ENCODE data around the gene MBNL2.

Gene MBNL2

DNA sequence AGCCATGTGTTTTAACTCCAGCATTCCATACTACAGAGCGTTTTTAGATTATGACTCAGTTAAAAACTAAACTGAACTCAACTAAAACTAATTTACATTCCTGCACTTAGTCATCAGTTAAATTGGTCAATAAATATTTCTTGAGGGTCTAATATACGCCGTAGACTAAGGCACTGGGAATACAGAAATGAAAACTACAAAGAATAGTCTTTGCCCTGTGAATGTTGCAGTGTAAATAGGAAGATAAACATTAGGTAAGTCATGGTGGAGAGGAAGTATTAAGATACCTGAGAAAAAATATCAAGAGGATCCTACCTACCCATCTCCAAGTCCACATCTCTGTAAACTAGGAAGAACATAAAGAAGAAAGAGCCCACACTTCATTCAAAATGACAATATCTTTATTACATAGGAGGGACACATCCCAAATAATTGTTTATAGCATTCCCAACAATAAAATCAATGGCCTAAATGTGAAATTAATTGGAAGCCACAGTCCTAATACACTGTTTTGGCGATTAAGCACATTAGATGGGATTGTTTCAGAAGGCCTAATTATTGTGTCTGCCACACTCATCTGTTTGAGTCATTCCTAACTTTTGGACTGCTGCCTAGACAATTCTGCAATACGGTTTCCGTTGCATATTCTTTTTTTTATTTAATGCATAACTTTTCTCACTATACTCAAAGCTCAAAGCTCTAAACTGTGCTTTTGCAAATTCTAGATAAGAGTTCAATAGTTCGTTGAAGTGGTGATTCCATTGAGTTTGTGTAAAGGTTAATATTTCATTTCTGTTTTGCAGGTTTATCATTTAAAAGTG lies 52.9 kb downstream of the MBNL2 start:
- peak; percentile 90 for DNase-seq (ENCODE audit: low read depth)

DNA sequence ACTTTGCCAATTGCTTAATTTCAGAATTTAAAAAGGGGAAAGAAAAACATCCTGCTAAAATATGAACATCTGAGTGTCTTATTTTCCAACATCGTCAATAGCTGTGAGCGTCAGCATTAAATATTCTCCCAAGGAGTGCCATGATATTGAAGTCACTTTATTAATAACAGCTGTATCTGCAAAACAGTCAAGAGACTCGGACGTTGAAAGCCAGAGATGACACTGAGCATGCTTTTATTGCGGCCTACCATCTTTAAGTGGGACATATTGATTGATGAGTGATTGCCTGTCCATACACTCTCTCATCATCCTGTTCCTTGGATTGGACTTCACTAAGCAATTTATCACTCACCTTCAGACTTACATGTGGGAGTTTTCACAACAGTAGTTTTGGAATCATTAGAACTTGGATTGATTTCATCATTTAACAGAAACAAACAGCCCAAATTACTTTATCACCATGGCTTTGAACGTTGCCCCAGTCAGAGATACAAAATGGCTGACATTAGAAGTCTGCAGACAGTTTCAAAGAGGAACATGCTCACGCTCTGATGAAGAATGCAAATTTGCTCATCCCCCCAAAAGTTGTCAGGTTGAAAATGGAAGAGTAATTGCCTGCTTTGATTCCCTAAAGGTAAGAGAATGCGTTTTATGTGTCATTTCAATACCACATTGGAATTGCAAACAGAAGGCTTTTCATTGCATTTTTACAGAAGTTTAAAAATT lies 53.8 kb downstream of the MBNL2 start:
- DNase-seq (ENCODE audit: low read depth), result no peak

DNA sequence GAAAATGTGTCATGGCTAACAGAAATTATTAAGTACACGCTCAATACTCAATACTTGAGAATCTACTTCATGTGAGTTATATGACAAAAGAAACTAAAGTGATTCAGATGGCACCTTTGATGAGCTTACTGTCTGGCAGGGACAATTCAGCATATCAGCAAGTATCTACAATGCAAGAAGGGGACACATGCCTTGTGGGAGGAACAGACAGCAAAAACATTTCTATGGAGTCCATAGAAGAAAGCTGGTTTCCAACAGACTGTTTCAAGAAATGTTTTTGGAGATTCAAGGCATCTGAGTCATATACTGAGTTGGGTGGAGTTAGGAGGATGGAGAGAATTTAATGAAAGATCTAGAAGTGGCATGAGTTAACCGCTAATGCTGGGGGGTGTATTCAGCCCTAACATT lies 54.7 kb downstream of the MBNL2 start:
- DNase-seq (ENCODE audit: low read depth), result peak; percentile 58

DNA sequence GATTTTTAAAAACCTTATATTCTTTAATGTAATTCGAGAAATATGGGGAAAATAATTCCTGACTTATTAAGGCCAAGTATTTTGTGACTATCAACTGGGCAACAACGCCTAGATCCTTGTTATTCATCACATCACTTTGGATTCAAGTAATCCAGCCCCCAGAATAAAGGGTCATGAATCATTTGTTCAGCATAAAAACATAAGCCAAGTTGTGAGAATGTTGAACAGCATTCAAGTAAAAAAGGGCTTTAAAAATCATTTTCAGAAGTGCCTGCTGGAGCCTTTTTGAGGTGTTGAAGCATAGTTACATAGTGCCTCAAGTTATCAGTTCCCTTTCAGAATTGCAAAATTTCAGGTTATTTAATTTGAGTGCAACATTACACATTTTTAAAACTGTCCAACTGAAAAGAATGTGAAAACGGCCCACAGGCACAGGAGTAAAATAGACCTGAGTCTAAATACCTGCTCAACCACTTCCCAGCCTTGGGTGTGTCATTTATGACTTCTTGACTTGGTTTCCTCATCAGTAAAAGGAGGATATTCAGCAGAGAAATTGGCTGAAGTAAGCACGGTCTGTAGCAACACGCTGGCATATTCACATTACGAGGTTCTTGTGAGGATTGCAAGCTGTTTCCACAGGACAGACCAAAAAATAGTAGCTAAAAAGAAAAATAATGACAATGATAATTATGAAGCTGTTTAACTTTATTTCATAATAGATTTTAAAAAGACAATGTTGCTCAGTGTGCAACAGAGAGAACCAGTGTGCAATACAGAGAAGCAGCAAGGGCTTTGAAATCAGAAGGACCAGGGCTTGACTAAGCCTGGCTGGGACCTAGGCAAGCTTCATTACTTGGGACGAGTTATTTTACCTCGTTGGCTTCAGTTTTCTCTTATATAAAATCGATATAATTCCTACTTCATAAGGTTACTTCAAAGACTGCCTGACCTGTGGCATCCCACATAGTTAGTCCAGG lies 56.6 kb downstream of the MBNL2 start:
- peak; percentile 46 for DNase-seq (ENCODE audit: low read depth)

DNA sequence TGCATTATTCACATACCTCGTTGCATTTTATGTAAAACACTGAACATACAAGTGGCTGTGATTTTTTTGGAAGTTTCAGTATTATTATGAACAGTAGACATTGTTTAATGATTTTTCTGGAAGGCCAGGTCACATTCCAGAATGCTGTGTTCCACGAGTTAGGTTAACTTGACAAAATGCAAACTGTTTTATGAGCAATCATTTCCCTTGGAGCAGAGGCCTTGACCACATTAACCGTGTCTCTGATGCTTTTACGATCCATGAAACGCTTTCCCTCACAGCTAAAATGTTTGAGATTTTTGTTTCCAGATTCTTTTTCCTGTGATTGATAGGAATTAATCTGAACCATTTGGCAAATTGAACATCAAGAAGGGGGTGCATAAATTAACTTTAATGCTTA lies 57.8 kb downstream of the MBNL2 start:
- peak; percentile 82 for DNase-seq (ENCODE audit: low read depth)

DNA sequence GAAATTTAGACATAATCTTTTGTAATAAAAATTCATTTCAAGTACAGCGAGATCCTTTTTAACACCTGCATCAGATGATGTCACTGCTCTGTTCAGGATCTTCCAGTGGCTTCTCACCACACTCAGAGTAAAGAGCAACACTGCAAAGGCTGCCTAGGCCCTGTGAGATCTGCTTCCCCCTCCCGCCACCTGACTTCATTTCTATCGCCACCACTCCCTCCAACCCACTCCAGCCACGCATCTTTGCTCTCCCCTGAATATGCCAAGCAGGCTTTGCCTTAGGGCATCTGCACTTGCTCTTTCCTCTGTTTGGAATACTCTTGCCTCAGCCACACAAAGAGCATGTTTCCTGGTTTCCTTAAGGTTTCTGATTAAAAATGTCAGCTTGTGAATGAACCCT lies 58.3 kb downstream of the MBNL2 start:
- DNase-seq (ENCODE audit: low read depth), result peak; percentile 46

DNA sequence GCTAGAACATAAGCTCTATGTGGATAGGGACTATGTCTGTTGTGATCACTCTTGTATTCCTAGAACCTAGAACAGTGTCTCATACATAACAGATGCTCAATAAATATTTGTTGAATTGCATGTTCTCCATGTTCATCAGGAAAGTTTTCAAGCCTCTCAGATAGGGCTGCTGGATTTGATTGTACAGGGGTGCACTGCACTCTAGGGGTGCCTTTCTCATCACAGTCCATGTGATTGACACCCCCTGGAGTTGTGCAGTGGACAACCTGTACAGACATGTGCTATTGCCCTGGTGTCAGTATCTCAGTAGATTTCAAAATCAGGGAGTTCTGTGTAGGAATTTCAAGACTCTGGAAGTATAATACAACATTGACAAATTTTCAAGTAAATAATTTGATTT lies 58.9 kb downstream of the MBNL2 start:
- no peak for DNase-seq (ENCODE audit: low read depth)

DNA sequence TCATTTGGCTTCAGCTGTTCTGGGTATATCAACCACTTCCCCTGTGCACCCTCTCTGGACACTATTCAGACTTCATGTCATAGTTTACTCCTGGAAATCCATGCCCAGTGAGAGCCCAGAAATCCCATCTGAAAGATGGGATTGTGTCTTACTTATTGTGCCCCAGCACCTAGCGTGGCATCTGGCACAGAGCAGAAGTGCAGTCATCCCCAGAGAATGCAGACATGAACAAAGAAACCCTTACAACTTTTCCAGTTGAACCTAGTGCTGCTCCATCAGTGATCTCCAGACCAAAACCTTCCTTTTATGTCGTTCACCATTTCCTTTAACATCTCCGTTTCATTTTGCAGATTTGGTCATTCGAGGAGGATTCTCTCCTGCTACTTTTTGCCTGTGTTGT lies 60.6 kb downstream of the MBNL2 start:
- DNase-seq (ENCODE audit: low read depth), result no peak

DNA sequence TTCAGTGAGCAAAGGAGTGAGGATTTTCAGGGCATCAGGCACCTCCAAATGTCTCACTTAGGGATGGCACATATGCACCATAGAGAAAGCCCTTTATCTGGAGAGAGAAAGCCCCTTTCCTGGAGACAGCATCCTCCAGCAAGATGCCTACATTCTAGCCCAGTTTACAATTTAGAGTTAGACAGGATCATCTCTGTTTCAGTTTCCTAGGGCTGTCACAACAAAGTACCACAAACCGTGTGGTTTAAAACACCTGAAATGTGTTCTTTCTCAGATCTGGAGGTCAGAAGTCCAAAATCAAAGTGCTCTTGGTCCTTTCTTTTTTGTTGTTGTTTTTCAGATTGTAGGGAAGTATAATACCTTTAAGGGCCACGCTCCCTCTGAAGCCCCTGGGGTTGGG lies 61.8 kb downstream of the MBNL2 start:
- no peak for DNase-seq (ENCODE audit: low read depth)

DNA sequence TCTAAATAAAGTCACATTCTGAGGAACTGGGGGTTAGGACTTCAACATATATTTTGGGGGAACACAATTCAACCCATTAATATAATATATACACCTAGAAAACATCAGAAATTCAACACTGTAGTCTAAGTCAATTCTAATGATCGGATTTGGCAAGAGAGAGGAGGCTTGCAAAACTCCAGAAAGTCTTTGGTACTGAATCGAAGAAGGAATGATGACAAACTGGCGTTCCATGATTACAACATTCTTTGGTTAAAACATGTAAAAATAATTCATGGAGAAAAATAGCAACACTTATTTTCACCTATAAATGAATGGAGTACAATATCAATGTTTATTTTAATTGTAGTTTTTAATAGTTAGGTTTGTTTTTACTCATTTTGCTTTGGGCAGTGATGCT lies 62.4 kb downstream of the MBNL2 start:
- no peak for DNase-seq (ENCODE audit: low read depth)

DNA sequence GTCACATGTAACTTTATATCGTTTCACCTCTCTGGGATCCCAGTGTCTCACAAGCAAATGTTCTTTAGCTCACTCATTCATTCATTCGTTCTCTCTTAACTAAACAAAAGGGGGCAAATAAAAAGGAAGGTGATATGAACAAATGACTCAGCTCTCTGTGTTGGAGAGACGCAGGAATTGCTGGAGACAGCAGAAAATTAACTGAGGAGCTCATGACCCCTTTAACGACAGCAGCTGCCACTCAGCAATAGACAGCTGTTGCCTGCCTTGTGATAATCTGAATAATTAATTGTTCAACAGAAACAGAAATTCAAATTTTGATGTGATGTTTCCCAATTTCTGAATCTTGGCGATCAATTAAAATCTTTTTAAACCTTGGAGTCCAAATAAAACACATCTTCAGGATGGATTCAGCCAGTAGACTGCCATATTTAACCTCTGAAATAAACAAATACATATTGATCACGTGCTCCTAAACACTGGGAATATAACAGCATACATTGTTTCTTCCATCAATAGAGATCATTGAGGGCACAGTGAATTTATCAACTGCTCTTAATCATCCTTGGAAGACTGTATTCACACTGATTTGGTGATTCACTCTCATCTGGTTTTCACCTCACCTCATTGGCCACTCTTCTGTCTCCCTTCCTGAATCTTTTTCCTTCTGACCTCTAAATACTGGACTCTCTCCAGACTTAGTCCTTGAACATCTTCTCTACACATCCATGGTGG lies 63.3 kb downstream of the MBNL2 start:
- DNase-seq (ENCODE audit: low read depth), result no peak

DNA sequence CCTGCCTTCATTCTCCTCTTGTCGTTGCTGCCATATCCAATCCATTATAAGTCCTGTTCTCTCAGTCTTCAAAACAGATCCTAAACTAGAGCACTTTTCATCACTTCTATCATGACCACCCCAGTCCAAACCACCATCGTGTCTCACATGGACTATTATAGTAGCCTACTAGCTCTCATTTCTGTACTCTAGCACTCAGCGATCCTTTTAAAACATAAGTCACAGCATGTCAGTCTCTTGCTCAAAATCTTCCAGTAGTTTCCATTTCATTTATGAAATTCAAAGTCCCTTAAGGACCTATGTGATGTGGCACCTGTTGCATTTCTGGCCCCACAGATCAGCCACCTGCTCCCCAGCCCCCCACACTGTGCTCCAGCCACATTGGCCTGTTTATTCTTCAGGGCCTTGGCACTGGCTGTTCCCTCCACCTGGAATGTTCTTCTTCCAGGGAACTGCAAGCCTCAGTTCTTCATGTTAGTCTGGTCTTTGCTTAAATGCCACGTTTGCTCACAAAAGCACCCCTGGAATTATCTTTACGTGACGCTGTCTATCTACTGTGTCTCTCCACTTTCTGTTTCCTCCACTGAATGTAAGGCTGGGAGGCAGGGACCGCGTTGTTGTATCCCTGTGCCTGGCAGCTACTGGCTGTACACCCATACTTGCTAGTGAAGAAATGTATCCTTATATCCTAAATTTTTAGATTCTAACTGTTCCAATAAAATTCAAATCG lies 64.3 kb downstream of the MBNL2 start:
- no peak for DNase-seq (ENCODE audit: low read depth)

DNA sequence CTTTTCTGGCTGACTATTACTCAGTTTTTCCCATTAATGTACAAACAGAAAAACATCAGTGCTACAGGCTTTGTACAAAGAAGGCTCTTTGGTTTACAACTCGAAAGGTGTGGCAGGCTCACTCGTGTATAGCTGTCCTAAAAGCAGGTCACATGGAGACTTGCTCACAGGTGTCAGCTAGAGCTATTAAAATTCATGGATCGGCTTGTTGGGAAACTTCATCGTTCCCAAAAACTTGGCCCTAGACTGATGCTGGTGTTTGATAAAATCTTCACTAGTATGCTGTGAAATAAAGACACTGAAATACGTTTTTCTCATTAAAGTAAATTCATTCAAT lies 64.9 kb downstream of the MBNL2 start:
- DNase-seq (ENCODE audit: low read depth), result no peak

DNA sequence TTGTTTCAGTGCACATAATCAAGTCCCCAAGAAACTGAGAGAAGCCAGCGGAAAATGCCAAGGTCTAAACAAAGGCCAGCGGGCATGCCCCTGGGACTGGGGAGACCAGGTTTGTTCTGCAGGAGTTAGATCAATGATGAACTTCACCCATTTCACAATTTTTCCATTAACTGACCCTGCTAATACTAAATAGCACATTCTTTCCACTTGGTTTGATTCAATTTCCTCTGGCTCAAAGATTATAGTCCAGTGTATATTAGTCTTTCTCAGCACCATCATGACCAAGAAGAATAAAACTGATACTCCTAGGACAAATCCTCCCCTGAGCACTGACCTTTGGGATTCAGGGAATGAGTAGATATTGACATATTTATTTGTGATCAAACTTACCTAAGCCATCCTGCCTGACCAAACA lies 66.4 kb downstream of the MBNL2 start:
- no peak for DNase-seq (ENCODE audit: low read depth)

DNA sequence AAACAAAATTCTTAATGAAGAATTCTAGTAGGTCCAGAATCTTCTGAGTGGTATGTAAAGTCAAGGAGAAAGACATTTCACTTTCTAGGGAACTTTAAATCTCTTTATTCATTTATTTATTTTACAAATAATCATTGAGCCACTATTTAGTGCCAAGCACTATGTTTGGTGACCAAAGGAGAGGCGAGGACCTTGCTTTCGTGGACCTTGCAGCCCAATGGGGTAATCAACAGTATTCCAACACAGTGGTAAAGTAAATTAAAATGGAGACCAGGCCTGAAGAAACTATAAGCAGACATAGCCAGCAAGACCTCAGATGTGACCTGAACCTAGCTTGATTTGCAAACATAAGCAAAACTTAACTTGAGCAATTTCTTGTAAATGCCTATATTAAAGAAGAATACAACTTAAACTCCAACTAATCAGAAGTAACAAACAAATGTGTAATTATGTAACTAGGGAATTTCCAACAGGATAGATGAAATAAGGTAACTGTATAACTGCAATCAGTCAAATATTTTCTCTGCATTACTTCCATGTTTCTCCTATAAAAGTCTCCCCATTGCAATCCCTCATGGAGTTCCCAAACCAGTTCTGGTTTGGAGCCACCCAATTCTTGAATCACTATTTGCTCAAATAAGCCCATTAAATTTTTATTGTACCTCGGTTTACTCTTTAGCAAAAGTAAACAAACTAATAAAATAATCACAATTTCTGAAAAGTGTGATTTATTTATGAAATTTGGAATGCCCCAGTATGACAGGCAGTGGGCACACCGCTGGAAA lies 67.6 kb downstream of the MBNL2 start:
- no peak for DNase-seq (ENCODE audit: low read depth)

DNA sequence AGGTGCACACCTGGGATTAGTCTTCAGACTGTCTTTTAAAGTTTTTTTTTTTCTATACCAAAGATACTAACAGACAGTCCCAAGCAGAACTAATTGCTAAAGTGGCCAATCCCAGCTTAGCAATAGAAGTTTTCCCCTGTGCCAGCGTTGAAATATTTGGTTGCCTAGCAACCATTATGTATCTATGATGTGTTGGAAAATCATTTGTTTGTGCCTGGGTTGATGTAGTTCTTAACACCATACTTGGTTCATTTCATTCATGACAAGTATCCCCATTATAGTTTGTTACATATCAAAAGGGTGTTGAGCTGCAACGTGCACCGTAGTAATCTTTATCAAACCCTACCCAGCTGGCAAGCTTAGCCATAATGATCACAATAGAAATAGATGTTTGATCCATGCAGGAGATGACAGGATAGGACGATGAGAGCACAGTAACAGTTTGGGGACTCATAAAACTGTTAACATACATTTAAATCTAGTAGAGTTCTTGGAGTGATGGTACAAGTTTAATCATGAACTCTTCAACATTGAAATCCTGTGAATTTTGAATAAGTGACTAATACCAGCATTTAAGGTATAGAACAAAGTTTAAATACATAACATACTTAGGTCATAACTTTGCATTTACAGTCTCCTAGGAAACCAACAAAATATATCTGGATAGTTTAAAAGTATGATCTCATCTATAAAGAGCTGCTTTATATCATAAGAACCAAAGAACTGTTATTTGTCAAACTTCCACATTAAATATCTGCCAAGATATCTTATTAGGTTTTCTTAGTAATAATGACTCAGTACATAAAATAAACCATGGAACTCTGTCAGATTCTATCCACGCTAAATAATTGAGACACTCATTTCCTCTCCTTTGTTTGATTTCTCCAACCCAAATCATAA lies 73.4 kb downstream of the MBNL2 start:
- DNase-seq (ENCODE audit: low read depth), result peak; percentile 93

DNA sequence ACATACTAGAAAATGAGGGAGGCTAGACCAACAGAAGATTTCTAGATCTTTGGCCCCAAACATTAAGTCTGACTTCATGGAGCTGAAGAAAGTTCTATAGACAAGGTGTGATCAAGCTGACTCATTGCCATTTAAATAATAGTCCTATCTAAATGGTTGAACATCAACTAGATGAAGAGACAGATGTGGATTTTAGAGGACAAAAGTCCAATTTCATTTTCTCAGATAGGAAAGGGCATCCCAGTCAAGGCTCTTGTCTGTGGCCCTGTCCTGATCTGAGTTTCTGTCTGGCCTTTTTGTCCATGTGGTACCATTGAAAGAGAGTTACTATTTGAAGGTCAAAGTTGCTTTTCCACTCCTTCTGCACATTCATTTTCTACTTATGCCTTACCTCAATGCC lies 74.6 kb downstream of the MBNL2 start:
- no peak for DNase-seq (ENCODE audit: low read depth)

DNA sequence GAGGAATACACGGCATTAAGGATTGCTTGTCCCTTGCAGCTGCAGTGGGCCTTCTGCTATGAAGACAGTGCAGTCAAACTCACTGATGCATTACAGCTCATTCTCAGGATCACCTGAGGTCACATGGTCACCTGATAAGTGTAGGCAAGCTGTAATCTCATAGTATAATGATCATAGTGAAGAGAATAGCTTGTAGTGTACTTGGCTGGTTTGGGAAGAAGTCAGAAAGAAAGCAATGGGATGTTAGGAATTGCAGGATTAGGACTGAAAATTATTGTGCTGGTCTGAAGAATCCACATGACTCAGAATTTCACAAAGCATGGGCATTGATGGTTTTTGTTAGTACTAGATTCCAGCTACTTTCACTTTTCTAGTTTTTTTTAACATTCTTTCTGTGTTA lies 76.7 kb downstream of the MBNL2 start:
- DNase-seq (ENCODE audit: low read depth), result peak; percentile 24

DNA sequence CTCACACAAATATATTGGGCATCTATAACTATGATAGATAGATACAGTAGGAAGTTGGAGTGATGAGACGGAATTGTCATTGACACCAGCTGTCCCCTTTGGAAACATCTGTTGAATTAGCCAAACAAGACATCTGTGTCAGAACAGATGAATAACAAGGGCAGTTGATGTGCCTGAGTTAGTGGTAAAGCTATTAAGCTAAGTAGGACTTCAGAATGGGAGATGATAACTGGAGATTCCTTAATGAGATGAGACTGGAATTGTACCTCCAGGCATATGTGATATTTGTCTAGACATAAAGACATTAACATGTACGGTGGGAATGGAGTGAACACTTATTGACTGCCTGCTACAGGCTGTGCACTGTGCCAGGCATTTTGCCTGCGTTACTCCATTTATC lies 78.7 kb downstream of the MBNL2 start:
- no peak for DNase-seq (ENCODE audit: low read depth)

Data from ELR (cell line).